ENCODE measurements around the gene INTS3. TPM values are rescaled to one million over a fixed set of nuclear protein-coding genes. Genes with fewer than 3 reads are reported as not detected.

The INTS3 gene
- total RNA-seq, 4 donors from 2014 or later = 24.6 to 27.9 (median 26.2) TPM

- H3K36me3 ChIP-seq = peaks cover 8 to 61% (median 27%) of the 10 kb centered on the region in 3 donors
- H3K9me3 ChIP-seq = no peaks in the 10 kb centered on the region
- H3K4me3 ChIP-seq = peak overlapping the region in 1 of 4 donors; percentile 75
- intact Hi-C loops (cut with DNase I) = no loop called here
- H3K27ac ChIP-seq = peak overlapping the region in 3 of 4 donors; percentile 82 to 93 (median 92)
- no peak for TF ChIP-seq CTCF (IDR thresholded peaks at IDR 0.05)
- TF ChIP-seq POLR2A (IDR thresholded peaks at IDR 0.05) = no peak
- no peaks in the 10 kb centered on the region for H3K27me3 ChIP-seq
- DNase-seq = no peak
- H3K4me1 ChIP-seq = peaks cover 25 to 85% (median 55%) of the 10 kb centered on the region in 3 donors
- WGBS, 2 donors = 47 to 50% methylated on average over 5 to 8 of the region's 8 CpGs
Measured at GRCh38 chr1:153774026-153774595, 46.3 kb downstream of the INTS3 start.

GRCh38 chr1:153774780-153775457 lies 47.1 kb downstream of the INTS3 start, which contains the start of gene SLC27A3:
TSS of gene SLC27A3 (plus strand) at chr1:153775407. CDS start at chr1:153775498, 91 bp downstream.
- intact Hi-C loops (cut with DNase I) = no loop called here
- TF ChIP-seq POLR2A (IDR thresholded peaks at IDR 0.05) = no peak
- TF ChIP-seq CTCF (IDR thresholded peaks at IDR 0.05) = no peak
- Histone ChIP-seq H3K27me3 (no peaks in the 10 kb centered on the region), H3K9me3 (no peaks in the 10 kb centered on the region), H3K4me1 (peaks cover 25 to 89% (median 55%) of the 10 kb centered on the region in 3 donors), H3K27ac (peak within 1 kb of the TSS; percentile 82 to 93 (median 90)), H3K4me3 (peak within 1 kb of the TSS; percentile 52 to 82 (median 70)), H3K36me3 (peaks cover 8 to 61% (median 27%) of the 10 kb centered on the region in 3 donors)
- 3 to 25% methylated on average over 7 to 12 of the region's 35 CpGs for WGBS, 2 donors
- DNase-seq = no peak

- DNase-seq = no peak
- peak in 3 of 6 experiments; percentile 12 to 23 (median 20) for TF ChIP-seq CTCF (IDR thresholded peaks at IDR 0.05)
- TF ChIP-seq POLR2A (IDR thresholded peaks at IDR 0.05) = peak in 1 of 4 donors; percentile 62
- intact Hi-C loops (cut with DNase I) = no loop called here
- peak overlapping the region; percentile 82 to 93 (median 90) for H3K27ac ChIP-seq
- no peaks in the 10 kb centered on the region for H3K27me3 ChIP-seq
- 4% methylated on average over 22 of the region's 83 CpGs; no CpG with 5 or more reads in 1 of the 2 donors for WGBS, 2 donors
- peaks cover 25 to 90% (median 54%) of the 10 kb centered on the region in 3 donors for H3K4me1 ChIP-seq
- H3K4me3 ChIP-seq = peak overlapping the region; percentile 52 to 82 (median 70)
- no peaks in the 10 kb centered on the region for H3K9me3 ChIP-seq
- H3K36me3 ChIP-seq = peaks cover 4 to 54% (median 21%) of the 10 kb centered on the region in 3 donors
Measured at GRCh38 chr1:153775458-153776327, 47.8 kb downstream of the INTS3 start.

- intact Hi-C loops (cut with DNase I) = no loop called here
- H3K9me3 ChIP-seq = no peaks in the 10 kb centered on the region
- no peak for DNase-seq
- H3K27ac ChIP-seq = peak overlapping the region; percentile 82 to 93 (median 90)
- WGBS, 2 donors = 38 to 47% methylated on average over 3 to 9 of the region's 10 CpGs
- TF ChIP-seq CTCF (IDR thresholded peaks at IDR 0.05) (no peak), POLR2A (IDR thresholded peaks at IDR 0.05) (no peak)
- H3K27me3 ChIP-seq = no peaks in the 10 kb centered on the region
- peak overlapping the region; percentile 52 to 82 (median 70) for H3K4me3 ChIP-seq
- peaks cover 25 to 90% (median 51%) of the 10 kb centered on the region in 3 donors for H3K4me1 ChIP-seq
- H3K36me3 ChIP-seq = peaks cover 0 to 47% (median 14%) of the 10 kb centered on the region in 3 donors
Measured at GRCh38 chr1:153776352-153776751, 48.5 kb downstream of the INTS3 start.
